NCI-H2029 (cell line): Measurements from ENCODE around the gene SLC16A12.

Source experiments
- DNase-seq: peaks from one replicate; lab custom pipeline; 2025; lab: John Stamatoyannopoulos, UW

The SLC16A12 gene

DNA sequence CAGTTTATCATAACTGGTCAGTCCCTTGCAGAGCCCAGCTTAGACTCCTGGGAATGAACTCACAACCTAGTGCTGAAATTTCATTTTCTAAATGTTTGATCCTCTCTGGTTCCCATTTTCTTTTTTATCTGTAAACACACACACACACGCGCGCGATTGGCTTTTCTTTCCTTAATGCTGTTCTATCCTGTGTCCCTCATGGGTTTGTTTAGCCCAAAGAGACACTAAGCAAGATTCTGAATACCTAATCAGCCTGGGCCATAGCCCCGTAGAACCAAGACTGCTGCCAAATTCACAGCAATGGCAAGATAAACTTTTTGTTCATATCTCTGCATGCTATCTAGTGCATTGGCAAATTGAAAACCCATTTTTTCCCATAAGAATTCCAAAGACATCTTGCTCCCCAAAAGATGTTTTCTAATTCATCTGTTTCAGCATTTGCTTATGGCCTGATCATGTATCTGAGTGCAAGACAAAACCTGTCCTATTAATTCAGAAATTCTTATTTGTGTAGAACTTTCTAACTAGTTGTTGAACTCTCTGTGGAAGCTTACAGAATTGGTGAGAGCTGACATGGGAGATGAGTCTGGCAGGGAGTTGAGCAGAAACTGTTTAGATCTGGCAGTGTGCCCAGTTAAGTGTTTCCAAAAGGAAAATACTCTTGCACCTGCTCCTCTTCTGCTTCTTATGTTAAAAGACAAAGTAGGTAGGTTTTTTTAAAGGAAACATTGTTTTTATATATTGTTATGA, 144.7 kb downstream of the SLC16A12 start:
- no peak for DNase-seq

DNA sequence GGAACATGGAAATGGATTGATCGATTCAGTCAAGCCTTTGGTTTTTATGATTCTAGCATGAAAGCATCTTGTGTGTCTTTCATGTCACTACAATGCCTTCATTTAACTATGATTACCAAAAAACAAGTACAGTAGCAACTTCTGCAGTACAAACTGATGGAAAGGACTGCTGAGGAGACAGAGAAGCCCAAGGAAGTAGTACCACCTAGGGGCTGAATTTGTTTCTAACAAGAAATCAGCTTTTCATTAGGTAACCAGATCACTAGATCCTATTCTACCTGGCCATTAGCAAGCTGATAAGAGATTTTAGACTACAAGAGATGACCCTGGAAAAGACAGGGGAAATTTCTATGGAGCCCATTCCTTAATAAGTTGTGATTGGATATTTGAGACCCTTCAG, 146.1 kb downstream of the SLC16A12 start:
- DNase-seq = no peak

DNA sequence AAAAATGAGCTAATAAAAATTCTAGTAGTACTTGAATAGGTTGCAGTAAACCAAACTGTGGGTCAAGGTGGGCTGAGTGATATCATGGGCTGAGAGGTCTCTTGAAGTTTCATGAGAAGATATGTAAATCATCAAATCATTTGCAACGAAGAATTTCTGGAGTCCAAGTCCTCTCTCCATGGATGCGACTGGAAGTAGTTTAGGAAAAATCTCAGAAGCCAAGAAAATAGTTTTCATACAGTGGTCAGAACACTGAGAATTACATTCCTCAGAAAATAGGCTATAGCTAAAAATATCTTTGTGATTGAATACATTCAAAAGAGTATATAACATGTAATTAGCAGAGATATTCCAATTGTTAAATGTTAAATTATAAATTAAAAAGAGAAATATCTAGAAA, 146.6 kb downstream of the SLC16A12 start:
- no peak for DNase-seq

DNA sequence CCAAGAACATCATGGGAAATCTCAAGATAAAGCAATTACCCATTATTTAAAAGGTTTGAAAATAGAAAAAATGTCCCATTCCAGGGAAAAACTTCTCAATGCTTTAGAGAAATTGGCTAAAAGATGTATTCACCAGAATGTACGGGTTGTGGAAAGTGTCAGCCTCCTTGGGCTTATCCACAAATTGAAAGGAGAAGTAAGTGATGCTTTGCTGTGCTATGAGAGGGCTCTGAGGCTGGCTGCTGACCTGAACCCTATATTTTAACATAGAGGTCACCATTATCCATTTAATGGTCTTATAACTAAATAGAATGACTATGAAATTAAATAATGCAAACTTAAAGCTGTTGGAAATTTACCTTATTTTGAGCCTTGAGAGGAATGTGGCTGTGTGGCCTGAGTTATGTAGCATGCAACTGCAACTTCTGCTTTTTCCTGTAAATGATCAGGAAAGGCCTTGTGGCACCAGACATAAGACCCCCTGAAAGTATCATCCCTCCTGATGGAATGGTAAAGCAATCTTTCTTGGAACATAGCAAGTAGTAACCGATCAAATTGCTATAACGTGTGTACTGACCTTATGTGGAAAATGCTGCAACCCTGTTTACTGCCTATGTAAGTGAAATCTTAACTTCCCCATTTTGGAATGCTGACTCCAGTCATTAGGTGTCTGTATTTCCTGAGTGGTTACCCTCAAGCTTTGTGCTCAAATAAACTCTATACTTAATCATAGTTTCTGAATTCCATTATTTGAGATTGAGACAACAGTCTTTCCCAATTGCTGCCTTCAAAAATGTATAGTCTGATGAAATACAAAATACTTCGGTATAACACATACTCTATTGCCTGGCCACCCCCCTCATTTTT, 150.7 kb downstream of the SLC16A12 start:
- DNase-seq = no peak

DNA sequence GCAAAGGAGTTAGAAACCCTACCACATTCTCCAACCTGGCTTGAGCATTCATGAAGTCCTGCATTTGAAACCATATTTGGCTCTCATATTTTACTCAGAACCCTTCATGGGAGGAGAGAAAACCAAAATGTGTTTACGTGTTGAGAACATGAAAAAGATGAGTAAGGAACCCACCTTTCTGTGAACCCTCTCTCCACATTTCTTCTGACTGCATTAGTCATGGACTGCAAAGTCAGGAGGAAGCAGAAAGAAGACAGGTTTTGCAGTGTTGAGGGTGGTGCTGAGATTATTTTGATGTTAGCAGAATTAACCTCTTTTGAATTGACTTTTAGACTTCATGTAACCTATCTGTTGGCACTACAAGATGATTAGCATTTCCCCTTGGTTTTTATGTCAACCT, 152.6 kb downstream of the SLC16A12 start:
- DNase-seq = no peak
